Epithelial cell of prostate (primary cell): ENCODE data around the gene KDM2B.

Experiments
- DNase-seq: peaks from one replicate; pipeline ENCODE4 v3.0.0-alpha.2; 2011; ENCODE audit warnings: low read depth, low spot score
- H3K27ac ChIP-seq: fragments of 450-650 bp; 2 replicates; pipeline ENCODE4 v1.5.1; 2017; ENCODE audit warnings: mild to moderate bottlenecking

Gene KDM2B

DNA sequence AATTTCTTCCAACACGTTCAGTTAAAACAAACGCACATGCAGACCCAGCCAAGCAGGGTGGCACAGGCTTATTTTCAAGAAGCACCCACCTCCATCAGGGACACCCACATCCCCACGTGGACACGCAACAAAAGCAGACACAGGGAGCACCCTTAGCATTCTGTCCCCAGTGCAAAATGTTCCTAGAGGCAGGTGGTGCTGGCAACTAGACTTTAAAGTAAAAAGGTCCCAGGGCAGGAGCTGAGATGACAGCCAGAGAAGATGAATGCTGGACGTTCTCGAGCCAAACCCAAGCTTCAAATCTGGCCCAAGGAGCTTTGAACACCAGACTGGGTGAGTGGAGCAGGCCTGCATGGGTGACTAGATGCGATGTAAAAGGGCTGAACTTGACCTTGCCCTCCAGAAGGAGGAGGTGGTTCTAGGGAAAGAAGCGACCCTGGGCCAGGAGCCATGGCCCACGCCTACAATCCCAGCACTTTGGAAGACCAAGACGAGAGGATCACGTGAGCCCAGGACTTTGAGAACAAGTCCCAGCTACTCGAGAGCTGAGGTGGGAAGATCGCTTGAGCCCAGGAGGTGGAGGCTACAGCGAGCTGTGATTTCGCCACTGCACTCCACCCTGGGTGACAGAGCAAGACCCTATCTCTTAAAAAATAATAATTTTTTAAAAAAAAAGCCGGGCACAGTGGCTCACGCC is 47.3 kb downstream of the KDM2B start:
- H3K27ac ChIP-seq = no peak overlapping the region
- DNase-seq = no peak

DNA sequence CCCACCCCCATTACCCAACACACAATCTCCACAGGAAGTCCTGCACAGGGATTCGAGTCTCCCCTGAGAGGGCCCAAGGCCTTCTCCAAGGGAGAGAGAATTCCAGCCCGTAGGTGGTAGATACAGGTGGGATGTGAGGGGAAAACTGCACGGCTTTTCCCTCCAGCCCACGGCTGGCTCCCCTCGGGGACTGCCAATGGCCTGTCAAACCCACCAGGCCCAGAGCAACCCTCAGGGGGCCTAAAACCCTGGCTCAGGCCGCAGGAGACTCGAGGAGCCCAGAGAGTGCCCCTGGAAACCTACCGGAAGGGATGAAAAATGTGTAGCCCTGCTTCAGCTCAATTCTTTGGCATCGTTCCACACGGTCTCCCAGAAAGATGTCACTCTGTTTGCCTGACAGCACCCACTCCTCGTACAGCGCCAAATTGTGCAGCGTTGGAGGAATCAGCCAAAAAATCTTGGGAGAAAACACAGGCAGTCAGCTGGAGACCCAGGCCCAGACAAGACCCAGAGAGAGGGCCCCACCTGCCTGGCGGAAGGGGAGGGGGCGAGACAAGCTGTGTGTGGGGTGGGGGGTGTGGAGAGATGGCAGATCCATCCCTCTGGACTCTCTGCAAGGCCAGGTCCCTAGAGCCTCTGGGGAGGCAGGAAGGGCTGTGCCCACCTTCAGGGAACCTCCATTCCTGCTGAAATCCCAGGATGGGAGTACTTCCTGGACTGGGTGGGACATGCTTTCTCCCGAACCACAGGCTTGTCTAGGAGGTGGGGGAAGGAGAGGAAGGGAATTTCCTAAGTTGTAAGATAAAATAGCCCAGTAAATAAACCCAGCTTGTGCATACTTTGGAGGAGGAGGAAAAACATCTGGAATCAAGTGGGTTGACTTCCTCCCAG is 48.1 kb downstream of the KDM2B start:
- H3K27ac ChIP-seq = no peak overlapping the region
- DNase-seq = no peak

DNA sequence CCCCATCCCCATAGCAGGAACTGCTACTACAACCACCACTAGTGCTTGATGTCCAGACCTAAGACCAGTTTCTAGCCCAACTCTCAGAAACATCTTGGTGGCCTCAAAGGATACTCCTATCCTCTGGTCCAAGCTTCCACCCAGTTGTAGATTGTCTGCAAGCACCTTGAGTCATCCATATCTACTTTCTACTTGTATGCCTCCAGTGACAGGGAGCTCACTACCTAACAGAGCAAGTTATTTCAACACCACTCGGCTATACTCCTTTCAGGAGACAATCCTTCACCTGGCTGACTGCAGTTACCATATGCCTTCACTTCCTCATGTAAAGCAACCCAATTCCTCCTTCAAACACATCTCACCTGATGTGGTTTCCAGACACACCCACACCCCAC is 49.5 kb downstream of the KDM2B start:
- no peak overlapping the region for H3K27ac ChIP-seq

DNA sequence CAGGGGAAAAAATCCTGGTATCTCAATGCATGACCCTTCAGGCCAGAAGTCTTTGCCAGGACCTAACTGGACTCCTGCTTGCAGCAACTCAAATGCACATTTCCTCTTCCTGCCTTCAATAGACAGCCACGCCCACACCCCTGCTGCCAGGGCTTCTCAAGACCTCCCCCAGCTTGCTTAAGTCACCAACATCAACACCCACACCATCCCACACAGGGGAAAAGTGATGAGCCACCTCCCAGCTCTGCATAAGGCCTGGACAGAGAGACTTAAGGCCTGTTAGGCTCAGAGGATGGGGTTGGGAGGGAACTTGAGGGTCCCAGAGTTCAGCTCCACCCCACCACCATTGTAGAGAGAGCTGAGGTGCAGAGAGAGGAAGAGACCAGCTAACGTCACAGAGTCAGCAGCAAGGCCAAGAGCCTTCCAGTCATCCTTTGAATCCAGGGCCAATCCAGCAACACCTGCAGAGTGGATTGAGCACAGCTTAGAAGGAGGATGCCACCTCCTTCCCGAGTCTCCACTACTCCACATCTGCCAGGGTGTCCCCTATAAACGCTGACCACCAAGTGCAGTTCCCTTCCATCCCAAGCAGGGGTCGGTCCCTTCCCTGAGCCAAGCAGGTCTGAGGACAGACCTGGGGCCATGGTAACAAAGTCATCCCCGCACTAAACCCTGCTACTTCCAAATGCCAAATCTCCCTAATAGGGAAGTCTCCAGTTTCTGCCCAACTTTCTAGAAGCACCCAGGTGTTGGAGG is 50.0 kb downstream of the KDM2B start:
- peak; percentile 10 for DNase-seq
- H3K27ac ChIP-seq = no peak overlapping the region

More for the DNA sequence above, 49.5 kb downstream of the KDM2B start:
- DNase-seq = no peak

DNA sequence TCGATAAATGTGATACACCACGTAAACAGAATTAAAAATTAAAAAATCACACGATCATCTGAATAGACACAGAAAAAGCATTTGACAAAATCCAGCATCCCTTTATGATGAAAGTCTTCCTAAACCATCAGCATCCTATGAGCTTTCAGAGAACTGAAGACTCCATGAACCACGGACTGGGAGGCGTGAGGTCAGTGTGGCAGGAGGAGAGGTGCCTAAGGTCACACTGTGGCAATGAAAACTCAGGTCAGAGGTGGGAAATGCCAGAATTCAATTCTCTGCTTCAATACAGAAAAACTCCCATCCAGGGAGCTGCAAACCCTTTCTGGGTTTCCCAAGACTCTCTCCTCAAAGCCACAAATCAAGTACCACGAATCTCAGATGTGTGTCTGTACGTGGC is 51.6 kb downstream of the KDM2B start:
- DNase-seq = no peak
- H3K27ac ChIP-seq = no peak overlapping the region

DNA sequence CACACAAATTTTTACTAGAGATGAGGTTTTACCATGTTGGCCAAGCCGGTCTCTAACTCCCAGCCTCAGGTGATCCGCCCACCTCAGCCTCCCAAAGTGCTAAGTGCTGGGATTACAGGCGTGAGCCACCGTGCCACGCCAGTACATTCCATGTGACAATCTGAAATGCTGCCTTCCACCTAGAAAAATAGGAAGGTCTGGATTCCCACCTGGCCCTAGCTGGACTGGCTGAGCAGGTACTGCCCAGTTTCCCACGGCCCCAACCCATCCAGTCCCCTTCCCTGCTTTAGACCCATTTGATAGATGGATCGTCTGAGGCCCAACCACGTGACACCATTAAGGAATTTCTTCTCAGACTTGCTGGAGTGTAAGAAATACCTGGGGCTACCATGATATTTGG is 55.4 kb downstream of the KDM2B start:
- no peak for DNase-seq
- no peak overlapping the region for H3K27ac ChIP-seq

DNA sequence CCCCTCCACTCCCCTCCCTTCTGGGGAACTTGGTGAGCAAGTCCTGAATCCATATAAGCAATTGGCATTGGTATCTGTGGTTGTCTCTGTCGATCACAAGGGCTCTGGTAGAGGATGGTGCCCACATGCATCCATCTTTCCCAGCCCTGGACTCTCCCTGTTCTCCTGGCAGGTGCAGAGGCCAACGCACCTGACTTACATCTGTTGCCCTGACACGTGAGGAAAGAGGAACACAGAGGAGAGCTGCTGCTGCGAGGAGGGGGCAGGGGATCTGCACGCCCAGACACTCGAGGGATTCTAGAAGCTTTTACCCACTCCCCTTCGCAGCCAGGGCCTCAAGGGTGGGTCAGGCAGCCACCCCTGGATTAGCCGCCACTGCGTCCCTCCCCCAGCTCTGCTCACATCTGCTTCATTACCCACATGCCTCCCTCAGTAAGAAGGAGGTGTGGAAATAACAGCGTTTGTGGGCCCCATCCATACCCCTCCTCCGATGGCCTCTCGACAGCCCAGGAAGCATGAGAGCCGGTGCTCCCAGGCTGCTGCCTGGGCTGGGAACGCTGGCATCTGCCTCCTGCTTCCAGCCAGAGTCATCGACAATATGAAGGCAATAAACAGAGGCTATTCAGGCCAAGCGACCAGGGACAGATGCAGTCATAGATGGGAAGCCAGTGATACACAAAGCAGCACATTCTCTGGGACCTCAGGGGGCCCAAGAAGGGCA is 56.5 kb downstream of the KDM2B start:
- DNase-seq = no peak
- H3K27ac ChIP-seq = no peak overlapping the region

DNA sequence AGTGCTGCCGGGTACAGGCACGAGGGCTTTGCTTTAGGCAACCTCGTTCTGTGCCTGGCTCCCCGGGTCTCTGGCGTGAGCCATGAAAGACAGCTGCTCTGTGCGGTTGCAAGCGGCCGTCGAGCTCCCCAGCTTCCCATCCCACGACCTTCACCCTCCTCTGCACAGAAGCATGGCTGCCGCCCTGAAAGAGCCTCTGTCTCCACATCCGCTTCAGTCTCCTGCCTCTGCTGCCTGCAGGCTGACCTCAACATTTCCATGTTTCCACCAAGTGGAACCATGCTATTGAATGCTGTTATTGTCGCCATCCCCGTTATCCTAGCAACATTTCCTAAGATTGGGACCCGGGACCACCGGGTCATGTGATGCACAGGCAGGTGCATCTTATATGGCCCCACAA is 57.1 kb downstream of the KDM2B start:
- no peak overlapping the region for H3K27ac ChIP-seq
- DNase-seq = no peak

DNA sequence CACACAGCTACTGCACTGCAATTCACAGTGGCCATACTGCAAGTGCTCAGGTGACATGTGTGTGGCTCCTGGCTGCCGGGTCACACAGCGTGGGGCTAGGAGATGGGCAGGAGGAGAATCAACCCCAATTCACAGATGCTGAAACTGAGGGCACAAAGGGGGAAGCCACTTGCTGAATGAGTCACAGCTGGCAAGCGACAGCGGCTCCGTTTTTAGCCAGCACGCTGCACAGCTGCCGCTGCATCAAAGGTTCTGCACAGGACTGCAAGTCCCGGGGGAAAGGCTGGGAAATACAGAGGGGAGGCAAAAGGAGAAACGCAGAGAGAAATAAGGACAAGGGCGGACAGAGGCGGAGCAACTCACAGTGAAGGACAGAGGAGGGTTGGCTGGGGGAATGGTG is 57.9 kb downstream of the KDM2B start:
- H3K27ac ChIP-seq = no peak overlapping the region
- DNase-seq = no peak

DNA sequence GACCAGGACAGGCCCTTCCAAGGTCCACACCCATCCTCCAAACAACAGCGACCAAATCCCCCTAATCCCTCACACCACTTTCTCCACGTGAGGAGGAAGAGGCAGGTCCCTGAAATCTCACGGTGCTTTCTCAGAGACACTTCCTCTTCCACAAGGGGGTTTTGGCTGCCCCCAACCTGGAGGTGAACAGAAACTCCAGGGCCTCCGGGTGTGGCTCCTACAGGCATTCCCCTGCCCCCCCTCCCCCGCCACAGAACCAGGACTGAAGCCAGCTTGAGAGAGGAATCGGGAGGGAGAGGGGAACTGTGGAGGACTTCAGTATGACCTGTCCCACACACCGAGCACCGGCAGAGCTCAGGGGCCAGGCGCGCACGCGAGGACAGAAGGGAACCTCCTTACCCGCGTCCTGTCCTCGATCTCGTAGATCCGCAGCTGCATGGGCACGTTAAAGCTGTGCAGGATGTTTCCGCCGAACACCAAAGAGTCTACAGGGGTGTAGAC is 60.2 kb downstream of the KDM2B start:
- DNase-seq = no peak
- H3K27ac ChIP-seq = no peak overlapping the region

DNA sequence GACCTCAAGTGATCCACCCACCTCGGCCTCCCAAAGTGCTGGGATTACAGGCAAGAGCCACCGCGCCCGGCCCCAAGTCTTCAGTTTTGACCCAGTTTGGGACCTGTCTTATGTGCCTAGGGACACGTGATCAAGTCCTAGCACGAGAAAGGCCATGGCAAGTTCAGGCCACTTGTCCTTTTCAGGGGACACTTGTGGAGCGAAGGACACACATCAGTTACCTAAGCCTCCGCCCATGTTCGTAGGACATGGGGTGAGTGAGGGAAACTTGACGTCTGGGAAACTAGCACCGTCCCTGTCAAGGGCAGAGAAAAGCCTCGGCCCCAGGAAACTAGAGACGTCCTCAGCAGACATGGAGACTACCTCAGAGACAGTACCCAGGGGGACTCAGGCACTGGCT is 60.7 kb downstream of the KDM2B start:
- H3K27ac ChIP-seq = no peak overlapping the region
- no peak for DNase-seq

DNA sequence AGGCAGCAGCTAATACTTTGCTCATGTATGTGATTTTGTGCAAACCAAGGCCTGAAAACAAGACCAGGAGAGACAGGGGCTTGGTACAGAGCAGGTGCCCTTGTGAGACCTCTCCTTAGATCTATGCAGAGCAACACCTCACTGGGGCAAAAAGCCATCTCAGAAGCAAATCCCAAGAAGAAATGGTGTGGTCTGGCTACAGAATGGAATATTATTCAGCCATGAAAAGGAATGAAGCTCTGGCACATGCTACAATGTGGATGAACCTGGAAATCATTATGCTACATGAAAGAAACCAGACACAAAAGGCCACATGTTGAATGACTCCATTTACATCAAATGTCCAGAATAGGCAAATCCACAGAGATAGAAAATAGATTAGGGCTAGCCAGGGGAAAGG is 61.6 kb downstream of the KDM2B start:
- no peak for DNase-seq

DNA sequence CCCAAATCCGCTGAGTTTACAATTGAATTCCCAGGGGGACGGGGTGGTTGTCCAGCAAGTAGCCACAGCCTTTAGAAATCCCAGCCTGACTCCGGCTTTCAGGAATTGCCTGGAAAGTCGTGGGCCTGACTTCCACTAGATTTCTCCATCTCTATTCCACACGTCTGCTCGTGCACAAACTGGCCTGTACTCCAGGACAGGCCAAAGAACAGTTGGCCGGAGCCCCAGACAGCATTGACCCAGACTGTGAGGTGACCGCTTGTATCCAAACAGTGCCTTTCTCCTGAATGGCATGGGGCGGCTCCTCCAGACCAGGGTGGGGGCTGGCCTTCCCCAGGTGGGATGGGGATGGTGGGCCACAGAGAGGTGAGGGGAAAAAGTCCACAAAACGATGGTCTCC is 62.2 kb downstream of the KDM2B start:
- DNase-seq = no peak

More for the DNA sequence above, 61.6 kb downstream of the KDM2B start:
- H3K27ac ChIP-seq = no peak overlapping the region

DNA sequence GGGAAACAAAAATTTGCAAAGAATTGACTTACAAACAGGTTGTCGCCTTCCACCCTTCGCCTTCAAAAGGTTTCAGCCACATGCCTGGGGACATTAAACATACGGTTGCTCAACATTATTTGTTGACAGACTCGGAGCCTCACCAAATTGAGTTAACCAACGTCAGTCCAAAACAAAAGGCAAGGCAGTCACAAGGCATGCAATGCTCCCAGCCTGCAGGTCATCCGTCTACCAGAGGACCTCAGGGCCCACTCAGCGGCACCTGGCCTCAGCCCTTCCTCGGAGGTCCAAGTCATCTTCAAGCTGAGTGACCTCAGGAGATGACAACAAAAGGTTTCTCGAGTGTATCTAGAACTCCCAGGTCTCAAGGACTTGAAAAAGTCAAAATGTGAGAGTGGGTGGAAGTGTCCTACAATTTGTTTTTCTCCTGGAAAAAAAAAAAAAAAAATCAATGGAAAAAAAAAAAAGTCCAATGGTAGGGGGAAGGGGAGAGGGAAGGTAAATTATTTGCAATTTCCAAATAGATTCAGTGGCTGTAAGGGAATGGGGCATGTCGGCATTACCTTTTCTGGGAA is 64.3 kb downstream of the KDM2B start:
- no peak overlapping the region for H3K27ac ChIP-seq
- no peak for DNase-seq

More for the DNA sequence above, 62.2 kb downstream of the KDM2B start:
- no peak overlapping the region for H3K27ac ChIP-seq

DNA sequence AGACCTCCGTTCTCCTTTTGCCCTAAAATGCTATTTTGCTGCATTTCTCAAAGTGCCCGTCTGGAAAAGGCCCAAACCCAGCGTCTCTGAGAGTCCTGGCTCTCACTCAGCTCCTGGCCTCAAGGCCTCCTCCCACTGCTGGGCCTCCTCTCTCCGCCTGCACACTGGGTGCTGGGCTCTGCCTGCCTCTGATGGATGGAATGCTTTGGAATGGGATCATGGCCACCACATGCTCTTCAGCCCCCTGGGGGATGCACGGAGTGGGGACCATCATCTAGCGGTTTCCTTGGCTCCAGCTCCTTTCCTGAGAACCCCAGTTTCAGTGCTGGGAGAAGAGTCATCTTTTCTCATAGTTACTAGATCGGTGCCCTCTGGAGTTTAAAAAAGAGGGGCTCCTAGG is 65.2 kb downstream of the KDM2B start:
- no peak for DNase-seq
- no peak overlapping the region for H3K27ac ChIP-seq

DNA sequence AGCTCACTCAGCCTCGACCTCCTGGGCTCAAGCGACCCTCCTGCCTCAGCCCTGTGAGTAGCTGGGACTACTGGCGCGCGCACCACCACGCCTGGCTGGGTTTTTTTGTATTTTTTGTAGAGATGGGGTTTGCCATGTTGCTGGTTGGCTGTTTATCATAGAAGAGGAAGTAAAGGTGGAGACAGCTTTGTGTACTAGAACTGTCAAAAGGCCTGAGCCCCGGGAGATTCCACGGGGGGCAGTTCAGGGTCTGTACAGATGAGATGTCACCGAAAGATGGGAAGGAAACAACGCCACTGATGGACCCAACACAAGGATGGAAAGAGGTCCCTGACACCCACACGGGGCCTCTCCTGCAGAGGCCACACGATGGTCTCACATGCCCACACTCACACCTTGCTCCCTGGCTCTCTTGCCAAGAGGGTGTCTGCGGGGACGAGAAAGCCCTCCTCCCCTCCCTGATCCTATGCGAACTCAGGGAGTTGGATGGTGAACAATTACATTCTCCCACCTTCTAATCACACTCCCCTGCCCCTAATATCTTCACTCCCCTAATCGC is 66.6 kb downstream of the KDM2B start:
- DNase-seq = no peak
- no peak overlapping the region for H3K27ac ChIP-seq

DNA sequence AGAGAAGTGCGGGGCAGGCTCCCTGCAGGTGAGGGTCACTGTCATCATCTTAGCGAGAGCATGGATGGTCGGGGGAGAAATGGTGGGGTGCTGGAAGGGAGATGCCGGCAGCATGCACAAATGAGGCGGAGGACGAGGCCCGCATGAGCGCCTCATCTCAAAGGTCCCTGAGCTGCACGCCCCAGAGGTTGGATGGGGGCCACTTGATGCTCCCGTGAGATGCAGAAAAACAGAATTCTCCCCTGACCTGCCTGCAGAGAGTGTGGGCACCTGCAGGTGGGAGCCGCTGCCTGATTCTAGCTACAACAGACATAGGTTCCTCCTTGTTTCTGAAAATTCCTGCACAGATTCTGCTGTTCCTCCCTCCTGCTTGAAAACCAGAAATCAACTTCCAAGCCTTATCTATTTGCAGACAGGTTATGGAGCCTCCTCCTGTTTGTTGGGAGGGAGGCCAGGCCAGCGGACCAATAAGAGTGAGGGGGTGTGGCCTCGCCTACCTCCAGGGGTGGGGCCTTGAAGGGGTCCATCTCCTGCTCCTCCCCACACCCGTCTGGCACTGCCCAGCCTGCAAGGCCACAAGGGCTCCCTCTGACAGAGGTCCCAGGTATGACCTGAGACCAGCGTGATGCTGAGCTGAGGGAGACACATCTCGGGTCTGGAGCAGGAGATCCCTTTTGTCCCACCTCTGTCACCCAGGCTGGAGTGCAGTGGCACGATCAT is 67.2 kb downstream of the KDM2B start:
- H3K27ac ChIP-seq = no peak overlapping the region
- no peak for DNase-seq

DNA sequence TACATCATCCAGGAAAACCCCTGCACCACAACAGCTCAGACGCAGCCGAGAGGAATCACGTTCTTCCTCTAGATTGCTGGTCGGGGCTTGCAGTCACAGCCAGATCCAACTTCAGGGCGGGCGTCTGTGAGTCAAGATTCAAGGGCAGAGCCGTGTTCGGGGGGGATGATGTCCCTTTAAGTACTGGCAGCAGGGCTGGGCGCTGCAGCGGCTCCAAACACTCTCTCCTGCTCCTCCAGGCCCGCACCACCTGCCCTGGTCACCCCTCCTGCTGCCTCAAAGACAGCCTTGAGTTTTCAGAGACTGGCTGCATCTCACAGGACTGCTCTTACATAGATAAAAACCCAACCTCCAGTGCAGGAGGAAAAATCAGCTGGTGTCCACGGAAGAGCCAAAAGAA is 68.3 kb downstream of the KDM2B start:
- no peak for DNase-seq
- H3K27ac ChIP-seq = no peak overlapping the region

DNA sequence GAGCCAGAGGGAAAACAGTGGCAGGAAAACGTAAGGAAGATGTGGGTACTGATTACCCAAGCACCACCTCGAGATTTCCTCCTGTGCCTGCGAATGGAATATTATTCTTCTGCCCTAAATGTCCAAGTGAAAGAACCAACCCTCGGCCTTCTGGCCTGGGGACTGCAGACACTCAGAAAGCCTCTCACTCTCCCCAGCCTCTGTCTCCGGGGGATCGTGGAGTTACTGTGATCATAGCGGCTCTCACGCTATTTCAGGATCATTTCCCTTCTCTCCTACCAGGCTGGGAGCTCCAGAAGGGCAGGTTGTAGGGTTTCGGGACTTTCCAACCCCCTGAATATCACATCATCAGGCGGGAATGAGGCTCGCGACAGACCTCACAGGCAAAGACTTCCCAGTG is 68.9 kb downstream of the KDM2B start:
- no peak for DNase-seq
- H3K27ac ChIP-seq = no peak overlapping the region
